Adrenal gland (tissue), 19 donors: ENCODE measurements around the gene TMEM138. TPM values are rescaled to one million over a fixed set of nuclear protein-coding genes. Genes with fewer than 3 reads are reported as not detected.

Source experiments
- DNase-seq, 7 donors: peaks; one replicate each; pipeline ENCODE4 v3.0.0-alpha.2; 2019 to 2020
- H3K27ac ChIP-seq, 5 donors: fragments of 200-600 bp; sonication (generic) in 4 of 5; 1 replicate in 3 of 5; 2 replicates in 2 of 5; pipeline versions ENCODE4 v1.5.1 to v1.8.0; 2016 to 2020; ENCODE audit warnings: mild to moderate bottlenecking in 1 of 5
- H3K27me3 ChIP-seq: fragments of 200-600 bp; 2 replicates; pipeline ENCODE4 v1.8.0; 2021
- H3K36me3 ChIP-seq, 2 donors: fragments of 200-600 bp; replicated peaks in 1 of 2; 1 replicate in 1 of 2; 2 replicates in 1 of 2; pipeline versions ENCODE4 v1.5.1 to v1.8.0; 2018 to 2022
- H3K4me1 ChIP-seq, 2 donors: fragments of 200-600 bp; replicated peaks in 1 of 2; 1 replicate in 1 of 2; 2 replicates in 1 of 2; pipeline versions ENCODE4 v1.5.1 to v1.8.0; 2018 to 2021
- H3K4me3 ChIP-seq, 4 donors: fragments of 200-600 bp; sonication (generic) in 3 of 4; one replicate each; pipeline ENCODE4 v1.5.1; 2016 to 2018
- H3K9me3 ChIP-seq, 3 donors: fragments of 200-600 bp; sonication (generic) in 1 of 3; replicated peaks in 1 of 3; 1 replicate in 2 of 3; 2 replicates in 1 of 3; pipeline versions ENCODE4 v1.5.1 to v1.8.0; 2016 to 2021
- CTCF ChIP-seq, 6 experiments: fragments of 450-650 bp in 4 of 6; fragments of 200-600 bp in 2 of 6; sonication (generic) in 1 of 6; IDR thresholded peaks; 1 replicate in 5 of 6; 2 replicates in 1 of 6; pipeline versions ENCODE4 v1.5.1 to v1.8.0; 2016 to 2021; ENCODE audit warnings: antibody characterized with exemption in 6 of 6, mild to moderate bottlenecking in 2 of 6, moderate library complexity in 1 of 6
- POLR2A ChIP-seq, 2 donors: fragments of 450-650 bp; IDR thresholded peaks; one replicate each; pipeline ENCODE4 v1.6.1; 2017; ENCODE audit warnings: antibody characterized with exemption in 2 of 2, mild to moderate bottlenecking in 2 of 2, moderate library complexity in 1 of 2
- WGBS, 4 donors: extraction: QIAGEN DNeasy Blood & Tissue Kit in 2 of 4; methylation state at CpG; one replicate each; pipeline versions ENCODE4 v1.1.5 to v1.1.7; 2013 to 2017; 5-methylcytosine and 5-hydroxymethylcytosine counted together
- intact Hi-C, 2 donors: fragments of 100-400 bp; cut with DNase I; formaldehyde crosslinking; loops; one replicate each; pipeline versions ENCODE4 v1.14.1 to v1.15.0; 2022 to 2023
- long read RNA-seq, 10 donors: library from polyadenylated mRNA in 3 of 10; unstranded in 2 of 10; stranded (forward) in 1 of 10; transcript quantifications; one replicate each; pipeline ENCODE4 v2.0.0 and lab custom pipeline, GENCODE V29; 2021 to 2026
- polyA plus RNA-seq, 3 donors: library from polyadenylated mRNA; stranded (reverse); fragments of 200-250 nt in 2 of 3; fragments of 350-450 nt in 1 of 3; fragmentation: Illumina TruSeq in 1 of 3; extraction: RNeasy Lipid Tissue Mini Kit (QIAGEN cat#74804) in 1 of 3; gene quantifications; one replicate each; pipeline ENCODE4 v1.2.3, GENCODE V29; 2013 to 2014
- total RNA-seq, 9 donors: library from RNA; depleted of rRNA in 4 of 9; stranded (reverse); fragments of >200 nt in 4 of 9; fragments of 120-200 nt in 1 of 9; fragmentation: NEBNext Ultra II Directional in 1 of 9; extraction: Animal tissue kit (Norgen Biotek cat#: 25700) in 1 of 9; gene quantifications; one replicate each; pipeline versions ENCODE4 v1.1.0 to v1.2.4, GENCODE V29; 2013 to 2023
- donor health status: healthy with polysubstance abuse.
- donor health status: Bipolar disorder and iron deficiency.
- donor health status: DM: yes; HTN: yes; CAD: no.
- donor health status: DM: no; HTN: no; CAD: no.
- donor health status: DM: no; HTN: no; CAD: no.
- donor health status: DM: yes; HTN: yes; CAD: no.

The TMEM138 gene
- 100 to 1,000 TPM in 5 of 9 donors, 10 to 100 TPM in 4; 79.4 to 183 (median 122) TPM for total RNA-seq
- polyA plus RNA-seq: 100 to 1,000 TPM; 244 to 276 (median 259) TPM
- long read RNA-seq, donor 1, transcript TMEM138-201 (5 exons, 1,848 nt): major isoform, 34 of 46 reads
- long read RNA-seq, donor 1, partial matches to known transcripts: 0 of 46 reads
- long read RNA-seq, donor 1, other reads (novel, unspliced or antisense): 0 of 46 reads
- long read RNA-seq, donor 2, transcript TMEM138-201 (5 exons, 1,848 nt): major isoform, 16 of 23 reads
- long read RNA-seq, donor 2, partial matches to known transcripts: 0 of 23 reads
- long read RNA-seq, donor 2, other reads (novel, unspliced or antisense): 0 of 23 reads
- long read RNA-seq, donor 3, transcript TMEM138-201 (5 exons, 1,848 nt): major isoform, 32 of 74 reads
- long read RNA-seq, donor 3, partial matches to known transcripts: 38 of 74 reads
- long read RNA-seq, donor 3, other reads (novel, unspliced or antisense): 0 of 74 reads
- long read RNA-seq, donor 4, transcript TMEM138-201 (5 exons, 1,848 nt): major isoform, 103 of 140 reads
- long read RNA-seq, donor 4, partial matches to known transcripts: 5 of 140 reads
- long read RNA-seq, donor 4, other reads (novel, unspliced or antisense): 29 of 140 reads
- long read RNA-seq, donor 5, transcript TMEM138-201 (5 exons, 1,848 nt): major isoform, 100 of 151 reads
- long read RNA-seq, donor 5, partial matches to known transcripts: 6 of 151 reads
- long read RNA-seq, donor 5, other reads (novel, unspliced or antisense): 44 of 151 reads
- long read RNA-seq, donor 6, transcript TMEM138-201 (5 exons, 1,848 nt): major isoform, 30 of 47 reads
- long read RNA-seq, donor 6, partial matches to known transcripts: 3 of 47 reads
- long read RNA-seq, donor 6, other reads (novel, unspliced or antisense): 10 of 47 reads
- long read RNA-seq, donor 7, transcript TMEM138-201 (5 exons, 1,848 nt): major isoform, 15 of 19 reads
- long read RNA-seq, donor 7, partial matches to known transcripts: 0 of 19 reads
- long read RNA-seq, donor 7, other reads (novel, unspliced or antisense): 0 of 19 reads
- long read RNA-seq, donor 8, transcript TMEM138-201 (5 exons, 1,848 nt): major isoform, 19 of 28 reads
- long read RNA-seq, donor 8, partial matches to known transcripts: 0 of 28 reads
- long read RNA-seq, donor 8, other reads (novel, unspliced or antisense): 6 of 28 reads
- long read RNA-seq, donor 9, transcript TMEM138-209 (3 exons, 2,839 nt): minor isoform, 6 of 32 reads
- long read RNA-seq, donor 9, transcript TMEM138-202 (3 exons, 1,205 nt): minor isoform, 5 of 32 reads
- long read RNA-seq, donor 9, transcript TMEM138-201 (5 exons, 1,848 nt): major isoform, 18 of 32 reads
- long read RNA-seq, donor 9, partial matches to known transcripts: 0 of 32 reads
- long read RNA-seq, donor 9, other reads (novel, unspliced or antisense): 0 of 32 reads
- long read RNA-seq, donor 10, transcript TMEM138-201 (5 exons, 1,848 nt): major isoform, 11 of 17 reads
- long read RNA-seq, donor 10, partial matches to known transcripts: 0 of 17 reads
- long read RNA-seq, donor 10, other reads (novel, unspliced or antisense): 0 of 17 reads

DNA sequence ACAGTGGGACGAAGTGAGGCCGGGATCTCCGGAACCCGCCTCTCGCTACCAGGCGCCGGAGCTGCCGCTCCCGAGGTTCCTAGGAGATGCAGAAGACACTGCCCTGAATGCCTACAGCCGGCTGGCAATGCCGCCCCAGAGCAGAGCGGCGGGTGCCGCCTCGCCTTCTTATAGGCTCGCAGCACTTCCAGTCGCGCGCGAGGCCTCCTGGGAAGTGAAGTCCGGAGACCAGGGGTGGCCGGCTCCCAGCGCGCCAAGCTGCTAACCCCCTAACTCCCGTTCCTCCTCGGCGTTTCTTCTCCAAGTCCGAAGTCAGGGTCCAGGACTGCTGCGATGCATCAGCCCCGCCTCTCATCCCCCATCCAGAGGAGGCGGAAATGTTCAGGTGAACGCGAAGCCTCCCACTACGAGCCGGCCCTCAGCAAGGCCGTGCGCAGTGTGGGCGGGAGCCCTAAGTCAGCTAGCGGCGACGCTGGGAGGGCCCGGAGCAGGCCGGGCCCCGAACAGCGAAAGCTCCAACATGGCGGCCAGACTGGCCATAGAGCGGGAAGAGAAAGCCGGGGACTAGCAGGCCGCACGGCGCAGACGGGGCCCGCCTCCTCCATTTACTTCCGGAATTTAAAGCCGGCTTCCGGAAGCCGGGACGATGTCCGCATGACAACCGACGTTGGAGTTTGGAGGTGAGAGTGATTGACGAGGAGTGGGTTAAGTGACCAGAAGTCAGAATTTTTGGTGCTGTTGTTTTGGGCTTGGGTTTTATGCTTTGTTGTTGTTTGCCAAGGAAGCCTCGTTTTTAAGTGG lies at the start of gene TMEM138, which contains the start of gene CYB561A3:
Gene TMEM138, plus strand, starts transcription at position 634 of the 801 bp plus-strand sequence. CDS start 2,017 bp downstream, outside the sequence.
Gene CYB561A3, minus strand, starts transcription at position 142 of the 801 bp plus-strand sequence. CDS start 5,169 bp downstream, outside the sequence.
- H3K36me3 ChIP-seq: peaks cover 0 to 28% of the 10 kb centered on the region in 2 donors
- H3K27ac ChIP-seq: peak within 1 kb of the TSS; percentile 80 to 98 (median 97)
- peak within 1 kb of the TSS; percentile 26 to 80 (median 58) for H3K4me3 ChIP-seq
- peak; percentile 91 to 96 (median 94) for DNase-seq
- intact Hi-C loops: no loop called here
- H3K27me3 ChIP-seq: no peaks in the 10 kb centered on the region
- TF ChIP-seq CTCF (IDR thresholded peaks at IDR 0.05) (no peak), POLR2A (IDR thresholded peaks at IDR 0.05) (peak; percentile 97)
- no peaks in the 10 kb centered on the region for H3K9me3 ChIP-seq
- peaks cover 52 to 75% of the 10 kb centered on the region in 2 donors for H3K4me1 ChIP-seq
- WGBS, 4 donors: 0 to 1% (median 0%) methylated on average over 2 to 63 of the region's 63 CpGs

- WGBS, 4 donors: 41 to 54% (median 49%) methylated on average over 2 of the region's 2 CpGs
- Histone ChIP-seq H3K27ac (peak overlapping the region in 1 of 5 donors; percentile 1), H3K36me3 (peaks cover 0 to 98% of the 10 kb centered on the region in 2 donors), H3K4me1 (peaks cover 0 to 4% of the 10 kb centered on the region in 2 donors), H3K9me3 (no peaks in the 10 kb centered on the region), H3K4me3 (no peak overlapping the region), H3K27me3 (no peaks in the 10 kb centered on the region)
- TF ChIP-seq POLR2A (IDR thresholded peaks at IDR 0.05) (no peak), CTCF (IDR thresholded peaks at IDR 0.05) (no peak)
- intact Hi-C loops: no loop called here
- DNase-seq: peak in 3 of 7 donors; percentile 45 to 49 (median 46)
Observed at GRCh38 chr11:61315260-61315659, 46.9 kb upstream of the TMEM138 start.

GRCh38 chr11:61325649-61326414 lies 36.3 kb upstream of the TMEM138 start:
- no peak for TF ChIP-seq POLR2A (IDR thresholded peaks at IDR 0.05)
- intact Hi-C loops: no loop called here
- H3K4me3 ChIP-seq: no peak overlapping the region
- H3K4me1 ChIP-seq: peaks cover 45 to 62% of the 10 kb centered on the region in 2 donors
- 37 to 52% (median 41%) methylated on average over 2 of the region's 2 CpGs for WGBS, 4 donors
- no peaks in the 10 kb centered on the region for H3K27me3 ChIP-seq
- H3K27ac ChIP-seq: peak overlapping the region in 4 of 5 donors; percentile 15 to 62 (median 26)
- H3K9me3 ChIP-seq: no peaks in the 10 kb centered on the region
- H3K36me3 ChIP-seq: peaks cover 0 to 84% of the 10 kb centered on the region in 2 donors
- peak; percentile 34 to 85 (median 69) for DNase-seq
